Measurements from ENCODE around the gene TMCO1.
"Not testable (repeated sequence)": the region's sequence is repeated elsewhere in the genome, so short reads cannot be mapped to it uniquely, and the experiment has no call there.

TMCO1 gene

GRCh38 chr1:165683848-165684485 is 84.7 kb downstream of the TMCO1 start:
- no peak for DNase-seq

GRCh38 chr1:165680773-165681172 is 87.9 kb downstream of the TMCO1 start:
- not testable (repeated sequence) for DNase-seq

DNA sequence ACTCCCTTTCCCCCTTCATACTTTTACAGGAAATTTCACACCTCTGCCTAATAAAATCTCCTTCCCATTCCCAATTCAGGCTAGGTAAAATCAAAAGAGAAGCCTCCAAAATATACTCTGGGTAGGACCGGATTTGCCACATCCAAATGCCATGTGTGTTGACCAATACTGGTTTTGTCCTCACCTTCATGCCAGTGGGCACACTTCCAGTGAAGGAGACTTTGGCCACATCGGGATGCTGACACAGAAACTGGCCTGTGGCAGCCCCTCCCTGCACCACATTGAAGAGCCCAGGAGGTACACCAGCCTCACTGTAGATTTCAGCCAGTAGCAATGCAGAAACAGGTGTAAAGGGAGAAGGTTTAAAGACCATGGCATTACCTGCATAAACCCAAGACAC is 88.4 kb downstream of the TMCO1 start:
- DNase-seq = no peak

DNA sequence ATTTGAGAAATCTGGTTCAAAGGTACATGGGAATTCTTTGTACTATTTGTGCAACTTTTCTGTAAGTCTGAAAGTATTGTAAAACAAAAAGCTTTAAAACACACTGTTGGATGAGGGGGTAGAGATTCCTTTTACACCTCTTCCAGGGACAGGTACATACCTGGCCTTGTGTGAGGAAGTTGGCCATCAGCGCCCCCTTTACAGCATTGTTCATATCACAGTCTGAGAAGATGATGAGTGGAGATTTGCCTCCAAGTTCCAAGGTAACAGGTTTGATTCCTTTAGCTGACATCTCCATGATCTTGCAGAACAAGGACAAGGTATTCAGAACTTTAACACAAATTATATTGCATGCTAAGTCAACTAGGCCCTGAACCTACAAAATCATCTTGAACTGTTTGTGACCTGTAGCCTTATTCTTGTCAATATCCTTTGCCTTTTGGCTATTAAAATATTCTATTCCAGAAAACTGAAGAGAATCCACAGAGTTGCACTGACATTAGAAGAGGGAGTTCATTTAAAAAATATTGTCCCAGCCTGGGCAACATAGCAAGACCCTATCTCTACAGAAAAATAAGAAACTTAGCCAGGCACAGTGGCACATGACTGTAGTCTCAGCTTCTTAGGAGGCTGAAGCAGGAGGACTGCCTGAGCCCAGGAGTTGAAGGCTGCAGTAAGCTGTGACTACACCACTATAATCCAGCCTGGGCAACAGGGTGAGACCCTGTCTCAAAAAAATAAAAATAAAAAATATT is 89.2 kb downstream of the TMCO1 start:
- no peak for DNase-seq

DNA sequence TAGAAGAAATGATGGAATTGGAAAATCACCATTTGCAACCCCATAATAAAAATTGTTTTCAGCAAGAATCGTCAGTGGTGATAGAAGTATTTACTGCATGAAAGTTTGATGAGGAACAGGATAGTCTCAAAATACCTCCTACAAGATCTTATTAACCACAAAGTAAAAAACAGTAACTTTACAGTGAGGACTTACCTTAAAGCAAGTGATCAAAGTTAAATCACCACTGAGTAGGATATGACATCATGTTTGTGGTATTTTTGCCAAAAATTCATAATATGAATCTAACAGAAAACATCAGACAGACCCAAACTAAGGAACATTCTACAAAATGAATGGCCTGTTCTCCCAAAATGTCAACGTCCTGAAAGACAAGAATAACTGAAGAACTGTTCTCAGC is 90.2 kb downstream of the TMCO1 start:
- DNase-seq = no peak

All from activated naive CD4-positive, alpha-beta T cell (primary cell).